GM12801 (cell line): ENCODE measurements around the gene LRRC18.

Experiments used
- CTCF ChIP-seq: IDR thresholded peaks from one replicate; pipeline ENCODE4 v1.5.1; 2011; ENCODE audit warnings: control low read depth; ENCODE audit not compliant: insufficient read length; ENCODE audit errors: extremely low read depth

The LRRC18 gene

GRCh38 chr10:48929413-48929990 is 10.1 kb downstream of the LRRC18 start:
- TF ChIP-seq CTCF = no peak

- TF ChIP-seq CTCF = no peak
Measured at GRCh38 chr10:48926764-48927540, 12.7 kb downstream of the LRRC18 start.

DNA sequence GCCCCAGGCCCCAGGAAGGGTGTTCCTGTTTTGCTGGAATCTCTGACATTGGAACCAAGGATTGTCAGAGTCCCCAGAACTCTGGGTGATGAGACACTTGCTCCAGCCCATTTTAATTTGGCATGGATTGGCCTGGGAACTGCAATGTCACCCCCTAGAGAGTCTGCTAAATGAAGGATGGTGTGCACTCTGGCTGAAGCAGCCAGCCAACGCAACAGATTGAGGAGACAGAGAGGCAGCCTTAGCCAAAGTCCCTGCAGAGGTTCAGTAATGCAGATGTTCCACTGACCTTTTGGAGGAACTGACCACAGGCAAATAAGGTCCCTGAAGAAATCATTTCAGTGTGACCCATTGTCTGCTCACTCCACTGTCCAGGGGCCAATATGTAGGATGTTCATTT is 13.4 kb downstream of the LRRC18 start:
- no peak for TF ChIP-seq CTCF

GRCh38 chr10:48924988-48925387 is 14.7 kb downstream of the LRRC18 start:
- TF ChIP-seq CTCF = no peak

DNA sequence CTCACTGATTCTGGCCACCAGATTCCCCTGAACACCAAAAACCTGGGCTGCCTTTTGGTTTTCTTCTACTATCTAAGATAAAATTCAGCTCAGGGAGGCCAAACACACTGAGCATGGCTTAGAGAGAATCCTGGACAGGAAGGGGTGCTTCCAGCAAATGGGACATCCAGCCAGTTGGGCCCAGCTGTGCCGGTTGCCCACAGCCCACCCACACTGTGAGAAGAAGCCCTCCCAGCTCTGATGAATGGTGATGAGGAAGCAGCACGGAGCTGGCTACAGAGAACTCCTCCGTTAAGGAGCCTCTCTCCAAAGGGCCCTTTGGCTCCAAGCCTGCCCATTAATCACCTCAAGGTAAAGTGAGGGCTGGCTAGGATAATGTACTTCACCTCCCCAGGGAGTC is 15.9 kb downstream of the LRRC18 start:
- TF ChIP-seq CTCF = no peak

- TF ChIP-seq CTCF = no peak
Measured at GRCh38 chr10:48913674-48914073, 26.0 kb downstream of the LRRC18 start.

GRCh38 chr10:48910548-48910947 is 29.1 kb downstream of the LRRC18 start:
- no peak for TF ChIP-seq CTCF
